ENCODE results near the gene CATSPERD. TPM values are rescaled to one million over a fixed set of nuclear protein-coding genes. Genes with fewer than 3 reads are reported as not detected.

CATSPERD gene
- total and polyA plus RNA-seq, 9 of the 15 experiments (the other 6 are each of a cell fraction or from before 2014, with no cell fraction given) = not detected

GRCh38 chr19:5679289-5680083, 41.0 kb upstream of the CATSPERD start (continued):
- TF ChIP-seq ZNF609 (CRISPR knock-in tag; IDR thresholded peaks at IDR 0.05; ENCODE audit: borderline replicate concordance) = no peak
- TF ChIP-seq ZNF707 (CRISPR knock-in tag; conservative IDR thresholded peaks at IDR 0.05) = no peak
- TF ChIP-seq DDX20 (tag; IDR thresholded peaks at IDR 0.05; ENCODE audit: low read depth) = no peak
- TF ChIP-seq ILK (tag; IDR thresholded peaks at IDR 0.05; ENCODE audit: borderline replicate concordance, low read depth) = no peak
- no peak for TF ChIP-seq HEY1 (CRISPR knock-in tag; IDR thresholded peaks at IDR 0.05; ENCODE audit: borderline replicate concordance)
- TF ChIP-seq ZBTB5 (IDR thresholded peaks at IDR 0.05) = no peak
- TF ChIP-seq PCBP1 (IDR thresholded peaks at IDR 0.05; ENCODE audit: low read depth, low read length, poor library complexity, severe bottlenecking) = no peak
- no peak for TF ChIP-seq RAD51 (IDR thresholded peaks at IDR 0.05; ENCODE audit: borderline replicate concordance, low read depth)
- no peak for TF ChIP-seq ATF3 (IDR thresholded peaks at IDR 0.05)
- TF ChIP-seq ATF3 (CRISPR knock-in tag; conservative IDR thresholded peaks at IDR 0.05) = 0 out of 2 replicates have a peak, but pooled peaks have one; percentile 76
- TF ChIP-seq CUX1 (CRISPR knock-in tag; IDR thresholded peaks at IDR 0.05) = no peak

All from K562 (cell line).